Measurements from ENCODE around the gene TBC1D2. TPM values are rescaled to one million over a fixed set of nuclear protein-coding genes. Genes with fewer than 3 reads are reported as not detected.

TBC1D2 gene
- total RNA-seq, 4 donors from 2014 or later = 42.4 to 57.4 (median 49.0) TPM

GRCh38 chr9:98210435-98210834, 45.0 kb downstream of the TBC1D2 start:
- Histone ChIP-seq H3K27ac (peak overlapping the region; percentile 3), H3K27me3 (no peaks in the 10 kb centered on the region), H3K36me3 (peaks cover 30% of the 10 kb centered on the region), H3K9me3 (no peaks in the 10 kb centered on the region), H3K4me3 (no peak overlapping the region), H3K4me1 (peaks cover 27% of the 10 kb centered on the region)
- TF ChIP-seq CTCF (IDR thresholded peaks at IDR 0.05) = no peak
- TF ChIP-seq EP300 (IDR thresholded peaks at IDR 0.05) = no peak
- no peak for TF ChIP-seq POLR2A (IDR thresholded peaks at IDR 0.05)
- no peak for TF ChIP-seq POLR2AphosphoS5 (IDR thresholded peaks at IDR 0.05)
- 86% methylated on average over 4 of the region's 9 CpGs for WGBS
- DNase-seq (ENCODE audit: low spot score in 2 of 2) = no peak

GRCh38 chr9:98209530-98209929, 45.9 kb downstream of the TBC1D2 start:
- Histone ChIP-seq H3K4me3 (no peak overlapping the region), H3K9me3 (no peaks in the 10 kb centered on the region), H3K27me3 (no peaks in the 10 kb centered on the region), H3K4me1 (peaks cover 19% of the 10 kb centered on the region), H3K36me3 (peaks cover 24% of the 10 kb centered on the region), H3K27ac (no peak overlapping the region)
- 84% methylated on average over 3 of the region's 3 CpGs for WGBS
- no peak for TF ChIP-seq EP300 (IDR thresholded peaks at IDR 0.05)
- no peak for TF ChIP-seq POLR2A (IDR thresholded peaks at IDR 0.05)
- no peak for TF ChIP-seq CTCF (IDR thresholded peaks at IDR 0.05)
- TF ChIP-seq POLR2AphosphoS5 (IDR thresholded peaks at IDR 0.05) = no peak
- DNase-seq (ENCODE audit: low spot score in 2 of 2) = no peak

GRCh38 chr9:98208635-98209034, 46.8 kb downstream of the TBC1D2 start:
- H3K36me3 ChIP-seq = peaks cover 23% of the 10 kb centered on the region
- TF ChIP-seq POLR2A (IDR thresholded peaks at IDR 0.05) (no peak), POLR2AphosphoS5 (IDR thresholded peaks at IDR 0.05) (no peak), EP300 (IDR thresholded peaks at IDR 0.05) (no peak), CTCF (IDR thresholded peaks at IDR 0.05) (no peak)
- no peaks in the 10 kb centered on the region for H3K27me3 ChIP-seq
- H3K4me1 ChIP-seq = peaks cover 18% of the 10 kb centered on the region
- 95% methylated on average over 9 of the region's 20 CpGs for WGBS
- no peak for DNase-seq (ENCODE audit: low spot score in 2 of 2)
- H3K9me3 ChIP-seq = no peaks in the 10 kb centered on the region
- H3K4me3 ChIP-seq = no peak overlapping the region
- H3K27ac ChIP-seq = no peak overlapping the region

- no peaks in the 10 kb centered on the region for H3K9me3 ChIP-seq
- TF ChIP-seq CTCF (IDR thresholded peaks at IDR 0.05) (no peak), EP300 (IDR thresholded peaks at IDR 0.05) (no peak), POLR2A (IDR thresholded peaks at IDR 0.05) (no peak), POLR2AphosphoS5 (IDR thresholded peaks at IDR 0.05) (no peak)
- no peak overlapping the region for H3K4me3 ChIP-seq
- 62% methylated on average over 4 of the region's 4 CpGs for WGBS
- H3K36me3 ChIP-seq = peaks cover 26% of the 10 kb centered on the region
- H3K27me3 ChIP-seq = no peaks in the 10 kb centered on the region
- no peak for DNase-seq (ENCODE audit: low spot score in 2 of 2)
- H3K4me1 ChIP-seq = peaks cover 18% of the 10 kb centered on the region
- no peak overlapping the region for H3K27ac ChIP-seq
Observed at GRCh38 chr9:98207606-98208005, 47.8 kb downstream of the TBC1D2 start.

GRCh38 chr9:98206754-98207153, 48.7 kb downstream of the TBC1D2 start:
- Histone ChIP-seq H3K27me3 (no peaks in the 10 kb centered on the region), H3K4me3 (no peak overlapping the region), H3K9me3 (no peaks in the 10 kb centered on the region), H3K27ac (no peak overlapping the region), H3K4me1 (peaks cover 18% of the 10 kb centered on the region), H3K36me3 (peaks cover 31% of the 10 kb centered on the region)
- DNase-seq (ENCODE audit: low spot score in 2 of 2) = no peak
- TF ChIP-seq POLR2AphosphoS5 (IDR thresholded peaks at IDR 0.05) (no peak), POLR2A (IDR thresholded peaks at IDR 0.05) (no peak), EP300 (IDR thresholded peaks at IDR 0.05) (no peak), CTCF (IDR thresholded peaks at IDR 0.05) (no peak)
- 15% methylated on average over 2 of the region's 2 CpGs for WGBS
